GM04503 (cell line): ENCODE data around the gene SORL1.
A peak's percentile ranks its signal among the peaks of the same experiment; 100 is the strongest.
"Not testable (repeated sequence)": the region's sequence is repeated elsewhere in the genome, so short reads cannot be mapped to it uniquely, and the experiment has no call there.

Experiments
- DNase-seq: peaks from one replicate; pipeline ENCODE4 v3.0.0-alpha.2; 2012; ENCODE audit warnings: low read depth

SORL1 gene

DNA sequence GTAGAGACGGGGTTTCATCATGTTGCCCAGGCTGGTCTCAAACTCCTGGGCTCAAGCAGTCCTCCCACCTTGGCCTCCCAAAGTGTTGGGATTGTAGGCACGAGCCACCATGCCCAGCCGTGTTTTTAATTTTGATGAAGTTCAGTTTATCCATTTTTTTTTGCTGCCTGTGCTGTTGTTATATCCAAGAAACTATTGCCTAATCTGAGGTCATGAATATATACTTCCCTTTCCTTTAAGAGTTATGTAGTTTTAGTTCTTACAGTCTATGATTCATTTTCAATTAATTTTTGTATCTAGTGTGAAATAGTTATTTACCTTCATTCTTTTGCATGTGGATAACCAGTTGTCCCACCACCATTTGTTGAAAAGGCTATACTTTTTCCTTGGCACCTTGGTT, 50.9 kb downstream of the SORL1 start:
- no peak for DNase-seq

DNA sequence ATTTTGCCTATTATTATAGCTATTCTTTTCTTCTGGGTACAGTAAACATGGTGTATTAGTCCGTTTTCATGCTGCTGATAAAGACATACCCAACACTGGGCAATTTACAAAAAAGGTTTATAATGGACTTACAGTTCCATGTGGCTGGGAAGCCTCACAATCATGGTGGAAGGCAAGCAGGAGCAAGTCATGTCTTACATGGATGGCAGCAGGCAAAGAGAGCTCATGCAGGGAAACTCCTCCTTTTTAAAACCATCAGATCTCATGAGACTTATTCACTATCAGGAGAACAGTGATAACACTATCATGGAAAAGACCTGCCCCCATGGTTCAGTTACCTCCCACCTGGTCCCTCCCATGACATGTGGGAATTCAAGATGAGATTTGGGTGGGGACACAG, 54.1 kb downstream of the SORL1 start:
- not testable (repeated sequence) for DNase-seq

GRCh38 chr11:121508449-121508848, 56.3 kb downstream of the SORL1 start:
- DNase-seq, result no peak

- DNase-seq, result no peak
Measured at GRCh38 chr11:121510438-121510837, 58.3 kb downstream of the SORL1 start.

DNA sequence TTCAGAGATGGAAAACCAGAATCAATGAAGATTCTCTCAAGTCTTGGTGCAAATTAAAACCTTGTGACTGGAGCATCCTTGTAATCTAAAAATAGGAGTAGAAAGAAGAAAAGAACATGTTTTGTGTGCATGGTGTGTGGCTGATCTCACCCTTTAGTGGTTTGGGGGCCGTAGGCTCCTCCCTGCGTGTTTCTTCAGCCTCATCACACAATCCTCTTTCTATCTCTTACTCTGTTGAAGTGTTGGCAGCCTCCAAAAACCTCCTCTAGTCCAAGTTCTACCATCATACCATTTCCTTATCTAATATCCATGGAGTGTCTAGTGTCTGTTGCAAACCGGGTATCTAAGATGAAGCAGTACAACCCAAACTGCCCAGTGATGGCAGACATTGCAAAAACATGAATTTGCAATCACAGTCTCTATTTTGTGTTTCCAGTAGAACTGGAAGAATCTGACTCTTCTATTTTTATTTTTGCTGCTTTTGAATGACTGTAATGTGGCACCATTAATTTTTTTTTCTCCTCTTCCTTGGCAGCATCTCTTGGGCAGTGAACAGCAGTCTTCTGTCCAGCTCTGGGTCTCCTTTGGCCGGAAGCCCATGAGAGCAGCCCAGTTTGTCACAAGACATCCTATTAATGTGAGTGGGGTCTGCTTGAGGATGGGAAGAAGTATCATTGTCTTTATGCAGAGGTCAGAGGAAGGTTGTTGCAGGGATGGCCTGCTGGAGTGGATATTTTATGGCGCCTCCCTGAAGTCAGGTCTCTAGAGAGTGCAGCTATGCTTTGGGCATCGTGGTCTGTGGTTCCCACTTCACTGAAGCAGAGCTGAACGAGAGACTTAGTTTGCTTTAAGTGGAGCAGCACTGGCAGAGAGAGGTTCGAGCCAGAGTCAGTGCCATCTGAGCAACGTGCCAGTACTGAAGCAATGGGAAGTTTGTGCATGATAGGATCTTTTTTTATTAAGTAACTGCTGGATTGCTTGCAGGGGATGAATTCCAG, 60.7 kb downstream of the SORL1 start:
- no peak for DNase-seq

GRCh38 chr11:121513807-121514206, 61.7 kb downstream of the SORL1 start:
- DNase-seq, result no peak

- no peak for DNase-seq
Measured at GRCh38 chr11:121514432-121515334, 62.6 kb downstream of the SORL1 start.

DNA sequence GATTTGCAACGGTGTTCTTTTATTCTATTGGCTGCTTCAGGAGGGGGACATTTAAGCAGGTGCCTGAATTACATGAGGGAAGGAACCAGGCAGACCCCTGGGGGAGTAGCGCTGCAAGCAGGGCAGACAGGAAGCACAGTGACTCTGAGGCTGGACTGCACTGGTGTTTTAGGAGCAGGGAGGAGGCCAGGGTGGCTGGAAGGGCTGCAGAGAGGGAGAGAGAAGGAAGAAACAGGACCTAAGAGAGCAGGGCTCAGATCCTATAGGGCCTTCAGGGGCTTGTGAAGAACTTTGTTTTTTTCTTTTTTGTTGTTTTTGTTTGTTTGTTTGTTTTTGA, 63.2 kb downstream of the SORL1 start:
- no peak for DNase-seq

DNA sequence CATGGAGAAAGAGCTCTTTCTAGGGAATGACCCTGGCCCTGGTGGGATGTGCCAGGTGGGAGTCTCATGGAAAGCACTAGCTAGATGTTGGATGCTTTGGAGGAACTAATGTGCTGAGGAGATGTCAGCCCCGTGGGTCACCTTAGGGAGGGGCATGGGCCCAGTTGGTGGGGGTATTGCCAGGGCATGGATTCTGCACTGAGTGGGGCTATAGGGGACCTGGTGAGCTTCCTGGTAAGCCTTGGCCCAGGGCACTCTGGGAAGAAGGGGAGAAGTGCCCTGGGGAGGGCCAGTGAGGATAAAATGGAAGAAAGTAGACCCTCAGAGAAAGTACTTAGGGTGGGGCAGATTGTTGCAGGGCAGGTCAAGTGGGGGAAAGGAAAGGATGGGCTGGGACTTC, 65.9 kb downstream of the SORL1 start:
- DNase-seq, result no peak

- peak; percentile 67 for DNase-seq
Measured at GRCh38 chr11:121520243-121521144, 68.4 kb downstream of the SORL1 start.

DNA sequence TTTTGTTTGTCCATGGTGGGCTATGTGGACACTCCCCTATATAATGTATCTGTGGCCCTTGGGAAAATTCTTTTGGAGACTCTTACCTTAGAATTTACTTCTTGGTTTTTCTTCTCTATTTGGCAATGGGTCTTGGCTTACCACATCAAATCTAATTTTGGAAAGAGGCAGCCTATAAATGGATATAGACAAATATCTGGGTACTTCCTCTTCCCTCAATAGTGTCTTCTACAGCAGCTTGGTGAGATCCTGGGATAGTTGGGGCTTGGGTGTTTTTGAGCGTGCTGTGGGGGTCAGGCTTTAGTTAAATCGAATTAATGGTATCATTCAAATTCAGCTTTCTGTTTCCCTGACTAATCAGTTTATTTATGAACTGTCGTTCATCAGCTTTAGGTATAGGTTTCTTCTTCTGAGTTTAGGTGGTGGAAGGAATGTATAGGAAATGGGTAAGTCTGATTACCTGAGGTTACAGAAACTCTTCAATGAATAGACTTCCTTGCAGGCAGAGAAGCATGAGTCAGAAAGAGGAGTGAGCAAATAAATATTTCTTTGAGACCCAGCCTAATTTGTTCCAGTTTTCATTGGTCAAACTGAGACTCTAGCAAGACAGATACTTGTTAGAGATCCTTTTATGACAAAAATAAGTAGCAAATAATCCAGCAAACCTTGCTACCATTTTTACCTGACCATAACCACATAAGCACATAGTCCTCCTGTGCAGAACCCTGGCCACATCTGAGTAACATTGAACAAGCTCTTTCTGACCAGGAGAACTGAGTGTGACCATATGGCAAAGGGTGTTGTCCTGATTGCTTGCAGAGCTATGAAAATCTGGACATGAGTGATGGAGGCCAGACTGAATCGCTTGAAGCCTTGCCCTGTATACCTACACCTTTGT, 69.3 kb downstream of the SORL1 start:
- no peak for DNase-seq

GRCh38 chr11:121522043-121522941, 70.2 kb downstream of the SORL1 start:
- no peak for DNase-seq

DNA sequence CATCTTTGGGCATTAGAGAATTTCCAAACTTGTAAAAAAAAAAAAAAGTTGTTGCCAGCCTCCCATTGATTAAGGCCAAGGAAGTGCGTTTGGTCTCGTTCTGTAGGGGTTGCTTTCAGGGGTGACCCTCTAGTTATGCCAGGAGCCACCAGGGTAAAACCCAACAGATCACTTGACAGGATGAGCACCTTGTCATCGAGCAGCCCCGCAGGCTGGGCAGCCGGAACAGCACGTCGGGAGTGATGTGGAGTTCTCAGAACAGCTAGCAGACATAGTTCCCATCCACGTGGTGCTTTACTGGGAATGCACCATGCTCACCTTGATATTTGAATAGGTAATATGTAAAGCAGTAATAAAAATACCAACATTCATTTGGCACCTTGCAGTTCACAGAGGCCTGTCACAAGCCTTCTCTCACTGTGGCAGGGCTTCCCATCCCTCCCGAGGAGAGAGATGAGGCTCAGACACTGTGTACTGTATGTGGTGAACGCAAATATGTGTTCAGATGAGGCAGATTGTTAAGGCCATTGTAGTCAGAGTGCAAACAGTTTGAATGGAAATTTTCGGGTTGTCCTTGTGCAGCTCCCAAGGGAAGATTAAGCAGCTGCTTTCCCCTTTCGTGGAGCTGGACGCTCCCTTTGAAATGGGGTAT, 71.6 kb downstream of the SORL1 start:
- DNase-seq, result no peak

DNA sequence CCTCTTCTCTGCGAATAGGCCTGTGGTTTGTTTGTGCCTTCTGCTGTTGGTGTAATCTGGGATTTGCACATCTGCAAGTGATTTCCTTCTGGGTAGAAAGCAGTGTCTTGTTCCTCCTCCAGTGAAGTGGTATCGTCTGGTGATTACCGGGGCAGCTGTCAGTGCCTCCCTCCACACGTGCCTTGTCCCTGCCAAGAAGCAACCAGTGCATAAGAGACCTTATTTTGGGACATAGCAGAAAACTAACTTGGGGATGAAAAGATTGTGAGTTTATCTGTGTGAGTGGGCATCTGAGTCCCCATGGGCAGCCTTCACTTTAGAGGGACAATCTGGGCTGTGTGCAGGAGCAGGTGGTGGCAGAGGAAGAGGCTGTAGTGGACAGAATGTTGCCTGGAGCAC, 72.1 kb downstream of the SORL1 start:
- no peak for DNase-seq

GRCh38 chr11:121525376-121525775, 73.3 kb downstream of the SORL1 start:
- DNase-seq, result no peak

- no peak for DNase-seq
Measured at GRCh38 chr11:121530257-121530656, 78.1 kb downstream of the SORL1 start.

- DNase-seq, result no peak
Measured at GRCh38 chr11:121533601-121534000, 81.5 kb downstream of the SORL1 start.

- no peak for DNase-seq
Measured at GRCh38 chr11:121534131-121535093, 82.3 kb downstream of the SORL1 start.
